ENCODE measurements around the gene MED12L.

GRCh38 chr3:151386056-151386455 is 300.6 kb downstream of the MED12L start:
- TF ChIP-seq RAD21 (IDR thresholded peaks at IDR 0.05; ENCODE audit: low read length) (no peak), POLR2AphosphoS5 (IDR thresholded peaks at IDR 0.05; ENCODE audit: low read depth, low read length) (no peak), CTCF (IDR thresholded peaks at IDR 0.05) (no peak), EZH2phosphoT487 (IDR thresholded peaks at IDR 0.05; ENCODE audit: borderline replicate concordance, low read depth) (no peak), RXRA (IDR thresholded peaks at IDR 0.05; ENCODE audit: borderline replicate concordance, low read depth) (no peak), USF2 (IDR thresholded peaks at IDR 0.05; ENCODE audit: borderline replicate concordance, low read depth, low read length) (no peak), TAF1 (IDR thresholded peaks at IDR 0.05; ENCODE audit: borderline replicate concordance, low read depth, low read length) (no peak), YY1 (IDR thresholded peaks at IDR 0.05; ENCODE audit: low read depth) (no peak), CHD2 (IDR thresholded peaks at IDR 0.05; ENCODE audit: low read length, partially characterized antibody) (no peak), SIN3A (IDR thresholded peaks at IDR 0.05; ENCODE audit: borderline replicate concordance, low read depth, low read length) (no peak), FOXJ3 (CRISPR knock-in tag; IDR thresholded peaks at IDR 0.05) (no peak), REST (IDR thresholded peaks at IDR 0.05; ENCODE audit: low read depth, low read length) (no peak), USF1 (IDR thresholded peaks at IDR 0.05; ENCODE audit: borderline replicate concordance, low read depth) (no peak)

Measured in SK-N-SH (cell line).